ENCODE data around the gene DSC2. TPM values are rescaled to one million over a fixed set of nuclear protein-coding genes. Genes with fewer than 3 reads are reported as not detected.
"Not testable (repeated sequence)": the region's sequence is repeated elsewhere in the genome, so short reads cannot be mapped to it uniquely, and the experiment has no call there.

The DSC2 gene
- total RNA-seq, 1 experiment from 2014 or later = 0.29 TPM

DNA sequence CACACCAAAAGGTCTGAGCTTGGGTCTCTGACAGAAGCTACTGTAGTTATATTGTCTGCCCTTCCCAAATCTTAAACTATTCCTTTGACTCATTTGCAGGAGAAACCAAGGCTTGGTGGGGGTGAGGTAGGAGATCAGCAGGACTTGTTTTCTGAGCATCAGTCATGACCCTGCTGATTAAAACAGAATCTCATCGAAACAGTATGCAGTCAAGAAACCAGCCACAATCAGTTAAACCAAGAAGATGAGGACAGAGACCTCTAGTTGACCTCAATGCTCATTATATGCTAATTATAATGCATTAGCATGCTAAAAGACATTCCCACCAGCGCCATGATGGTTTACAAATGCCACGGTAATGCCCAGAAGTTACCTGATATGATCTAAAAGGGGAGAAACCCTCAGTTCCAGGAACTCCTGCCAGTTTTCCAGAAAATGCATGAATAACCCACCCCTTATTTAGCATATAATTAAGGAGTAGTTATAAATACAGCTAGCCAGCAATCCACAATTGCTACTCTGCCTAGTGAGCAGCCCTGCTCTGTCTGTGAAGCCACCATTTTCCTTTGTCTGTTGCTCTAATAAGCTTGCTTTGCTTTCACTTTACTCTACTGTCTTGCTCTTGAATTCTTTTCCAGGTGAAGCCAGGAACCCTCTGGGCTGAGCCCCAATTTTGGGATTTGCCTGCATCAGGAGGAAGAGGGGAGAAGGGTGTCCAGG is 86.3 kb downstream of the DSC2 start:
- in situ Hi-C loops (cut with HindIII; ENCODE audit: low pct_unique_long_range_greater_than_20kb, low sequenced_read_pairs) = no loop called here
- no peak for DNase-seq (ENCODE audit: low read depth, low spot score)

DNA sequence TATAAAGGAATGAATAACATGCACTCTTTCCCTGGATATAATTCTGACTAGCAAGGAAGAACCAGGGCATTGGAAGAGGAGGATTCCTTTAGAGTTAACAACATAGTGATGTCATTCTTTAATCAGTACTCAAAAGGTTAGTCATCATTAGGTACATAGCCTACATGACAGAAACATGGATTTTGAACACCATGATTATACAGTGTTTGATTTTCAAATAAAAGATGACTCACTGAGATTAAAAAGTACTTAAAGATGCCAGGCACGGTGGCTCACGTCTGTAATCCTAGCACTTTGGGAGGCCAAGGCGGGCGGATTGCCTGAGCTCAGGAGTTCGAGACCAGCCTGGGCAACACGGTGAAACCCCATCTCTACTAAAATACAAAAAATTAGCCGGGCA is 90.8 kb downstream of the DSC2 start:
- in situ Hi-C loops (cut with HindIII; ENCODE audit: low pct_unique_long_range_greater_than_20kb, low sequenced_read_pairs); DNase-seq (ENCODE audit: low read depth, low spot score): not testable (repeated sequence)

DNA sequence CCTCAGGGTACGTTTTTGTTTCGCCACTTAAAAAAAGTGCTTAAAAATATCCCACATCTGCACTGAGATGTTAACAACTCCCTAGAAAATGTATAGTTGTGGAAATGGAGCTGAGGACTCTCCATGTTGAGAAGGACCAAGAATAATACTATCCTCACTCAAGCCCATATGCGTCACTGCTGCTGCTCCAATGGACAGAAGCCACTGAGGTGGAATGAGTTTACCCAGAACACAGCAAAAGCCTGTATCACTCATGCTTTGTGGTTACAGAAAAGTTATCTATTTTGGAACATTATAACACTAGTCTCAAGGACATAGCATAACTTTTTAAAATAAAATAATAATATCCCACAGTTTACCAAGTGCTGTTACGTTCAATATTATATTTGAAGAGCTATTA is 91.6 kb downstream of the DSC2 start:
- in situ Hi-C loops (cut with HindIII; ENCODE audit: low pct_unique_long_range_greater_than_20kb, low sequenced_read_pairs) = no loop called here
- DNase-seq (ENCODE audit: low read depth, low spot score) = no peak

Other genes with a start within 250 kb of the DSC2 start
- 0.03 and 0.05 TPM in 2 replicates for gene DSC3, start 59.7 kb downstream of the DSC2 start, total RNA-seq (2014; rRNA removed; shearing (Covaris generic))
- not detected in 2 replicates for gene DSC1, start 60.4 kb upstream of the DSC2 start, total RNA-seq (2014; rRNA removed; shearing (Covaris generic))
- 0.08 TPM in 1 of 2 replicates, not detected in the other for gene DSG1, start 215.7 kb upstream of the DSC2 start, total RNA-seq (2014; rRNA removed; shearing (Covaris generic))